GM15510 (cell line): ENCODE results near the gene CETP.

ENCODE experiments used
- POLR2A ChIP-seq: IDR thresholded peaks from 3 replicates; pipeline ENCODE4 v1.6.1; 2011; ENCODE audit warnings: borderline replicate concordance; ENCODE audit not compliant: insufficient read length; ENCODE audit errors: extremely low read depth

The CETP gene

GRCh38 chr16:56945847-56946527 is 15.8 kb upstream of the CETP start:
- no peak for TF ChIP-seq POLR2A

DNA sequence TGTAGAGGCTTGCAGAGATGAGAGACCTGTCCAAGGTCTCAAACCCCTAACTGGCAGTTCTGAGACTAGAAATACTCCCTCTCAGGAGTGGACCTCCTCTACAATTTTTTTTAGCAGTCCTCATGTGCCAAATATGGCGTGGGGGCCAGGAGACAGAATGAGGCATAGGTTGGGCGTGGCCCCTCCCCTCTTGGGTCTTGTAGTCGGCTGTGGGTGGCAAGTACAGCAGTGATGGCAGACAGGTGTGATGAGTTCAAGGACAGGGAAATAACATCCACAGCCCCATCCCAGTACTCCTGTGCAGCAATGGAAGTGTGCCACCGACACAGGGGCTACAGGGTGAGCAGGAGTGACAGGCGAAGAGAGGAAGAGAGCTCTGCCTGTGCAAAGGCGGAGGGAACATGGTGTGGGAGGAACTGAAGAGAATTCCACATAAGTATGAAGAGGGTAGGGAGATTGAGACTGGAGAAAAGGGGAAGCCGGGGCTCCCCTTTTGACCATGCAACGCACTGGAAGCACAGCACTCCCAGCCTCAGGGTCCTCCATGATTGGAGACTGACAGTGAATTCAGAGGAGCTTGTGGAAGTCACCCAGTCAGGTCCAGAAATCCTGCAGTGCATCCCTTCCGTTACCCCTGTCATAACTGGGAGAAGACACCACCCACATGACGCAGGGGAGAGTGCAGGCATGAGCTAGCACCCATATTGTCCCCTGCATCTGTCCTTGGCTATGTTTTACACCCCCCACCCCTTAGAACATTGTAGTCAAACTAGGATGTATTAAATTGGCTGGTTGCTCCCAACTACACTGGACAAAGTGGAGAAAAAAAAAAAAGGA is 14.8 kb upstream of the CETP start:
- TF ChIP-seq POLR2A, result peak; percentile 31

- no peak for TF ChIP-seq POLR2A
Observed at GRCh38 chr16:56947604-56947995, 14.2 kb upstream of the CETP start.

DNA sequence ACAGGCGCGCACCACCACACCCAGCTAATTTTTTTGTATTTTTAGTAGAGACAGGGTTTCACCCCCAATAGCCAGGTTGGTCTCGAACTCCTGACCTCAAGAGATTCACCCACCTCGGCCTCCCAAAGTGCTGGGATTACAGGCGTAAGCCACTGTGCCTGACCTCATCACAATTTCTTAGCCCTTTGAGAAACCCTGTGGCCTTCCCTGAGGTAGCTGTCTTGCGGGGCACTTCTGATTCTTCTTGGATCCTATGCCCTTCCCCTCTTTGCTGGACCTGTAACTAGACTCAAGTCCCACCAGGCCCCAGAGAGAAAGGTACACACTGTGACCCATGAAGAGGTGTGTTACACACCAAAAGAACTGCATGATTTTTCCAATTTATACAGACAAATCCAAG is 13.5 kb upstream of the CETP start:
- peak; percentile 10 for TF ChIP-seq POLR2A

DNA sequence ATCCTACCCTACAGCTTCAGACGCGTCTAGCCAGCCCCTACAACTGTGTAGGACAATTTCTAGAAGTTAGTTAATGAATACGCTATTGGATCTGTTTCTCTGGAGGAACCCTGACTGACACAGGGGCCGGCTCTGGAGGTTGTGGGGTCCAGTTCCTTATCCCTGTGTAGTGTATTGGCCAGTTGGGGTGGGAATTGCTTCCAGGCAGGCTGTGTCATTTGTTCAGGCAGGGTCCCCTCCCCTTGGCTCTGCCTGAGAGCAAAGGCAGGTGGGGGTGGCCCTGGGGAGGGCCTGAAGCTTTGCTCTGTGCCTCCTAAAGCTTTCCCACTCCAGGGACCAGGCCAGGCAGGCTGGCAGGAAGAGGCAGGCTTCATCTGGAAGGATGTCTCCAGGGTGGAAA is 11.7 kb upstream of the CETP start:
- TF ChIP-seq POLR2A, result no peak

- no peak for TF ChIP-seq POLR2A
Observed at GRCh38 chr16:56950455-56950854, 11.3 kb upstream of the CETP start.

DNA sequence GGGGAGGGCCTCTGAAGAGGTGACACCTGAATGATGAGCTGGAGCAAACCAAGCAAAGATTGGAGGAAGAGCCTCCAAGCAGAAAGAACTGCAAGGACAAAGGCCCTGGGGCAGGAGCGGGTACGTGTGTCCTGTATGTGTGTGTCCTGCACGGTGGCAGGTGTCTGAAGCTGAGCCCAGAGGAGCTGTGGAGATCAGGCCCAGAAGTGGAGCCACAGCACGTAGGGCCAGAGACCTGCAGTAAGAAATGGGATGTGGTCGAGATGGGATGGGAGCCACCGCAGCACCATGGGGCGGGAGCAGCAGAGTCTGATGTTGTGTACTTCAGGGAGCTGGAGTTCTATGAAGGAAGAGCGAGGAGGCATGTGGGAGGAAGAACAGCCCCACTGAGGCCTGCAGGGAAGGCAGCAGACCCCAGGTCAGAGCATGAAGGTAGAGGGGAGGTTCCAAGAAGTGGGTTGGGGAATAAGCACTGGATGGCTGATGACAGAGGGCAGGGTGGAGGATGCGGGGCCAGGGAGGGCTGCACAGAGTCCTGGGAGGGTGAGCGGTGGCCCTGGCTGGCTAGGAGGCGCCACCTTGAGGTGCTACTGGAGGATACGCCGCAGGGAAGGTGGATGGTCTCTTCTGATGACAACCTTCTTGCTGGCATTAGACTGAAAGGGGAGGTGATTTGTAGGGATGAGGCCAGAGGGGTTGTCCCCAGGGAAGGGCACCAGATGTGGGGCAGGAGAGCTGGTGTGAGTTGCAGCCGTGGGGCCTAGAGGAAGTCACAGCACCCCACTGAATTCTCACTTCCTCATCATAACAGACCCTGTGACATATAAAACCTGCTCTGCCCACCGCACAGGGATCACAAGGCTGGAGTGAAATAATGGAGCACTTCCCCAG is 10.6 kb upstream of the CETP start:
- TF ChIP-seq POLR2A, result no peak

DNA sequence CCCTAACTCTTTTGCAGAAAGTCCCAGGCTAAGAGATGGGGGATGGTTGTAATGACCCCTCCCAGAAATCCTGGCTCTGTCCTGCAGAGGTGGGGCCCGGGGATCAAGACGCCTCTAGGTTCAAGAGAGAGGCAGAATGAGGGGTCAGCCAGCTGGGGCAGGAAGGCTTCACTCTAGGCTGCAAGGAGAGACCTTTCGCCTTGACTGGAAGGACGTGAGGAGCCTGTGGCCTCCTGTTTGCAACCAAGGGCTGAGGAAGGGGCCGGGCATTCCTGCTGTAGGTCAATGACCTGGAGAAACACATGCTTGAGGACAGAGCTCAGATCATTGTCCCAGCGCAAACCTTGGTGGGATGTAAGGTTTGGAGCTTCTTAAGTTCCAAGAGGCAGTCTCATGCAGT is 8.7 kb upstream of the CETP start:
- no peak for TF ChIP-seq POLR2A

- TF ChIP-seq POLR2A, result no peak
Observed at GRCh38 chr16:56956076-56956475, 5.7 kb upstream of the CETP start.

GRCh38 chr16:56956756-56957155 is 5.0 kb upstream of the CETP start:
- no peak for TF ChIP-seq POLR2A

GRCh38 chr16:56960681-56961281 is 969 bp upstream of the CETP start:
- no peak for TF ChIP-seq POLR2A

DNA sequence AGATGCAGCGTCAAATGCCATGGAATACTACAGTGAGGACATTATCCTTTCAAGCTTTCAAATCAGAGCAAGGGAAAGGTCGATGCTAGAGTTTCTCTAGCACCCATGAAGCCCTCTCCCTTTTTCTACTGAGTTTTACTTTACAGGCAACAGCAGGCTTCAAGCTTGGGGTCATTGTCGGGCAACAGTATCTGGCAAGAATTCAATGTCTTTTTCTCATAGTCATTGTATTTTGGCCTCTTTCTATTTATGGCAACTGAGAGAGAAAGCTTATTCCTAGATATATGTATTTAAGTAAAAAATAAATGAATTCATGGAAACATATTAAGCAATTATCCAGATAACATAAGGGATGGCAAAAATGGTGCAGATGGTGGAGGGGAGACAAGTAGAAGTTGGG is 364 bp upstream of the CETP start:
- no peak for TF ChIP-seq POLR2A

DNA sequence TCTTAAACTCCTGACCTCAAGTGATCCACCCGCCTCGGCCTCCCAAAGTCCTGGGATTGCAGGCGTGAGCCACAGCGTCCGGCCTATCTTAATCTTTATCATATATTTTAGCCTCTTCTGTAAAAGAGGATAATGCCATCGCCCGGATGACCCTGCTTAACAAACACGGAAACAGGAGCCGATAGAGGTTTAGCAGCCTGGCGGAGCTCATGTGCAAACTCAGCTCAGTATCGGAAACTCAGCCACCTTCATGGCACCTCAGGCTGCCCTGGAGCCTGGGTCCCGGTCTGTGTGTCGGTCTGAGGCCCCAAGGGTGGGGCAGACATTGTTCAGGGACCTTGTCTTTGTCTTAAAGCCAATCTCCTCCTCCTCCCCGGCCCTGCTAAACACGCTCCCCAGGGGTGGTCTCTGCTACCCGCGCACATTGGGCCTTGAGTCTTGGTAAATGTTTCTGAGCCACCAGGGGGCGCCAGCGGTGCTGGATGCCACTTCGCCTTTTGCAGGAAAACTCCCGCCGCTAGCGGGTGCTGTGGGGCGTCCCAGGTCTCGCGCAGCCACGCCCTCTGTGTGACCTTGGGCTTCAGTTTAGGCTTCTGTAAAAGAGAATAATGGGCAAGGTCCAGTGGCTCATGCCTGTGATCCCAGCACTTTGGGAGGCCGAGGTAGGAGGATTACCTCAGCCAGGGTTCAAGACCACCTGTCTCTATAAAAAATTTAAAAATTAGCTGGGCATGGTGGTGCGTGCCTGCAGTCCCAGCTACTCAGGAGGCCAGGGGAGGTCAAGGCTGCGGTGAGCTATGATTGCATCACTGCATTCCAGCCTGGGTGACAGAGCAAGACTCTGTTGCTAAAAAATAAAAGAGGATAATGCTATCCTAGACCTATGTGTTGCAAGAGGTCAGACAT is 2.7 kb downstream of the CETP start:
- TF ChIP-seq POLR2A, result no peak

DNA sequence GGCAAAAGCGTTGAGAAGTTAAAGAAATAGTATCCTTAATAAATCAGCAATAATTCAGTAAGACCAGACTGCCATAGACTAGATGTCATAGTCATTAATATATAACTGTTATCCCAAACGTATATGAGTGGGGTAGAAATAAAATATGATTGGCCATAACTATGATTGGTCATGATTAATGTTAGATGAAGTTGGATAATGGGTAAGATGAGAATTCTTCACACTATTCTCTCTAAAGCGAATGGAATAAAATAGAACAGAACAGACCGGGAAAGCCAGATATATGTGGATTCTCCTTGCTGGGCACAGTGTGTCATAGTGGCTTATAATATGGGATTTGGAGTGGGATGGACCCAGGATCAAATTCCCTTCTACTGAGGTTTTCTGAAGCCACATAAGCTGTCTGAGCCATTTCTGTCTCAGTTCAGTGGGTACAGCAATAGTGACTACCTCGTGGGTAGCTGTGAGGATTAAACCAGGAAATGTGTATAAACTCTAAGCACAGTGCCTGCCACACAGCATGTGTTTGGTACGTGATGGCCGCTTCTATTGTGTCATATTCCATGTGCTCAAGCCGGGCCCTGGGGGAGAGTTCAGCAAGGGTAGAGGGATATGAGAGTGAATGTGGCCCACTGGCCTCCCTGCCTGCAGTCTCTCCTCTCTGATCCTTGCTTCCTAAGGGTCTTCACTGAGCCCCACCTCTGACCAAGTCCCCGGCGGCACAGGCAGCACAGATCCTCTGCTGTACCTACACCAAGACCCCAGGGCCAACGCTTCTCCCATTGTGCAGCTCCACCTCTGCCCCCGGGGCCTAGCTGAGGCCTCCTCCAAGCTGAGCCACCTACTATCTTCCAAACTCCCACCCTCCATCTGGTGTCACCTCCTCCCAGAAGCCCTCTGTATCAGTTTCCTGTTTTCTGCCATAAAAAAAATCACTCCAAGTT is 3.7 kb downstream of the CETP start:
- TF ChIP-seq POLR2A, result no peak

DNA sequence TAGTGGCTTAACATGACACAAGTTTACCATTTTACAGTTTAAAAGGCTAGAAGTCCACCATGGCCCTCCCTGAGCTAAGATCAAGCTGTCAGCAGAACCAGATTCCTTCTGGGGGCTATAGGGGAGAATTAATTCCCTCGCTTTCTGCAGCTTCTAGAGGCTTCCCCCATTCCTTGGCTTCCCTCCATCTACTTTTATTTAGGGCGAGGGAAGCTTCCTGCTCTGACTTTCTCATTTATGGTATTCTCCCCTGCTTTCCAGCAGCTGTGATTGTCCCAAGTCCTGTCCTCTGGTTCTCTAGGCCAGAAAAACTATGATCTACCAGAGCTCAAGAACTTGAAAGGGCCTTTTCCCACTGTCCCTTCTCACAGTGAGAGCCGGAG is 4.3 kb downstream of the CETP start:
- no peak for TF ChIP-seq POLR2A
